ENCODE results near the gene SLC7A4.
A peak's percentile ranks its signal among the peaks of the same experiment; 100 is the strongest.

The SLC7A4 gene

GRCh38 chr22:21032037-21032867 is at the start of gene SLC7A4:
SLC7A4 (minus strand) TSS chr22:21032561; CDS start chr22:21031812, 749 bp downstream.
- no peak for TF ChIP-seq CTCF (IDR thresholded peaks at IDR 0.05)
- H3K27me3 Mint-ChIP-seq (ENCODE audit: low read depth, poor library complexity) = peaks cover 68% of the 10 kb centered on the region
- peak; percentile 63 for DNase-seq
- H3K4me1 Mint-ChIP-seq = peaks cover 32% of the 10 kb centered on the region
- H3K9me3 Mint-ChIP-seq = peaks cover 14% of the 10 kb centered on the region
- no peak within 1 kb of the TSS for H3K27ac Mint-ChIP-seq
- peak within 1 kb of the TSS; percentile 74 for H3K4me3 Mint-ChIP-seq
- no peaks in the 10 kb centered on the region for H3K36me3 Mint-ChIP-seq (ENCODE audit: low read depth)

GRCh38 chr22:21080435-21081137 is 48.2 kb upstream of the SLC7A4 start:
- H3K4me1 Mint-ChIP-seq = peaks cover 4% of the 10 kb centered on the region
- H3K27me3 Mint-ChIP-seq (ENCODE audit: low read depth, poor library complexity) = peaks cover 3% of the 10 kb centered on the region
- H3K4me3 Mint-ChIP-seq = no peak overlapping the region
- H3K27ac Mint-ChIP-seq = no peak overlapping the region
- peaks cover 4% of the 10 kb centered on the region for H3K9me3 Mint-ChIP-seq
- DNase-seq = no peak
- no peak for TF ChIP-seq CTCF (IDR thresholded peaks at IDR 0.05)
- no peaks in the 10 kb centered on the region for H3K36me3 Mint-ChIP-seq (ENCODE audit: low read depth)

- no peaks in the 10 kb centered on the region for H3K36me3 Mint-ChIP-seq (ENCODE audit: low read depth)
- peaks cover 4% of the 10 kb centered on the region for H3K4me1 Mint-ChIP-seq
- H3K4me3 Mint-ChIP-seq = no peak overlapping the region
- TF ChIP-seq CTCF (IDR thresholded peaks at IDR 0.05) = no peak
- no peak for DNase-seq
- peaks cover 1% of the 10 kb centered on the region for H3K27me3 Mint-ChIP-seq (ENCODE audit: low read depth, poor library complexity)
- no peak overlapping the region for H3K27ac Mint-ChIP-seq
- peaks cover 1% of the 10 kb centered on the region for H3K9me3 Mint-ChIP-seq
Measured at GRCh38 chr22:21079493-21079892, 47.1 kb upstream of the SLC7A4 start.

- Mint-ChIP-seq H3K36me3 (ENCODE audit: low read depth) (no peaks in the 10 kb centered on the region), H3K4me3 (no peak overlapping the region), H3K27ac (no peak overlapping the region)
Measured at GRCh38 chr22:21078916-21079315, 46.6 kb upstream of the SLC7A4 start.

GRCh38 chr22:21077884-21078508 is 45.6 kb upstream of the SLC7A4 start:
- no peak for TF ChIP-seq CTCF (IDR thresholded peaks at IDR 0.05)
- no peak overlapping the region for H3K27ac Mint-ChIP-seq
- H3K4me1 Mint-ChIP-seq = peaks cover 4% of the 10 kb centered on the region
- peaks cover 3% of the 10 kb centered on the region for H3K9me3 Mint-ChIP-seq
- peaks cover 4% of the 10 kb centered on the region for H3K27me3 Mint-ChIP-seq (ENCODE audit: low read depth, poor library complexity)
- no peaks in the 10 kb centered on the region for H3K36me3 Mint-ChIP-seq (ENCODE audit: low read depth)
- DNase-seq = no peak
- no peak overlapping the region for H3K4me3 Mint-ChIP-seq

More at GRCh38 chr22:21078916-21079315, 46.6 kb upstream of the SLC7A4 start:
- Mint-ChIP-seq H3K9me3 (no peaks in the 10 kb centered on the region), H3K4me1 (peaks cover 4% of the 10 kb centered on the region), H3K27me3 (ENCODE audit: low read depth, poor library complexity) (peaks cover under 1% of the 10 kb centered on the region)
- no peak for TF ChIP-seq CTCF (IDR thresholded peaks at IDR 0.05)
- DNase-seq = no peak

All from nephron progenitor cell (in vitro differentiated cells).